ENCODE data around the gene PBRM1. TPM values are rescaled to one million over a fixed set of nuclear protein-coding genes. Genes with fewer than 3 reads are reported as not detected.
A peak's percentile ranks its signal among the peaks of the same experiment; 100 is the strongest.

Gene PBRM1
- total and polyA plus RNA-seq, 2 of the 13 experiments (the other 11 are each of a cell fraction or from before 2014, with no cell fraction given) = 10.9 to 33.2 TPM

DNA sequence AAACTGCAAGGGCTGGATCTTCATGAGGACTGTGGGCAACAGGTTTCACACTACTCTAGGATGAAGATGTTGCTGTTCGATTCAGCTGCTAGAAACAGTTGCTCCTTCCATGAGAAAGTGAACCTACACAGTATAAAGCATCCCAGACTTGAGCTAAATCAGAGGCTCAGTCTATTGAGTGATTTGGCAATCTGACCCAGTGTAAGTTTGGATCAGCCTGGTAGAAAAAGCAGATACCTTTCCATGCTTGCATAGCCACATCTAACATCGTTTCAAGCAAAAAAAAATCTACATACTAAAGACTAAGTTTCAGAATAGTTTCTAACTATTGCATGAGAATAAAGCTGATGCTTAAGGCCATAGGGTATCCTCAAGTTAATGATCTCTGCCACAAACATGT, 144.7 kb downstream of the PBRM1 start:
- ChIA-PET POLR2A (no interaction called here), CTCF (ENCODE audit: low intra/inter-chr PET ratio, low total read pairs) (no interaction called here)
- H3K79me2 ChIP-seq (ENCODE audit: insufficient read depth, low read length) = peaks cover 27% of the 10 kb centered on the region
- no peak overlapping the region for H2AFZ ChIP-seq (ENCODE audit: low read length)
- H3K9me3 ChIP-seq (ENCODE audit: low read length) = no peaks in the 10 kb centered on the region
- TF ChIP-seq RBFOX2 (IDR thresholded peaks at IDR 0.05; ENCODE audit: low read depth, low read length) (peak; percentile 42; the same call in 1 of the 2 replicates), CC2D1A (CRISPR knock-in tag; IDR thresholded peaks at IDR 0.05) (no peak)
- ATAC-seq = no peak
- in situ Hi-C loops (cut with HindIII; ENCODE audit: extremely low pct_ligation_motif_present, low pct_unique_long_range_greater_than_20kb) = no loop called here
- DNase-seq (ENCODE audit: low spot score) = no peak
- H3K4me2 ChIP-seq (ENCODE audit: low read depth, low read length) = no peak overlapping the region
- WGBS (ENCODE audit: low lambda C conversion rate) = 90% methylated on average over 2 of the region's 2 CpGs
- peaks cover 12% of the 10 kb centered on the region for H4K20me1 ChIP-seq (ENCODE audit: insufficient read depth, low read length)
- H3K27ac ChIP-seq (ENCODE audit: extremely low read length, insufficient read depth, low read length) = no peak overlapping the region
- FAIRE-seq = no peak
- no peaks in the 10 kb centered on the region; a peak in 1 of 5 replicates for H3K27me3 ChIP-seq (ENCODE audit: control insufficient read depth in 1 of 2, insufficient read depth in 2 of 2, low read length in 2 of 2)
- intact Hi-C loops (cut with micrococcal nuclease; ENCODE audit: unreplicated experiment) = no loop called here
- H3K36me3 ChIP-seq (replicated peaks in 1 of 2; ENCODE audit: control insufficient read depth in 1 of 2, insufficient read depth in 2 of 2, low read length in 2 of 2) = peaks cover 0 to 22% of the 10 kb centered on the region in 2 experiments; a peak in 3 of 5 replicates
- H3K9ac ChIP-seq (ENCODE audit: insufficient read depth, low read depth, low read length) = no peak overlapping the region
- BruUV-seq (replicated peaks) = no TSS peak
- no peak overlapping the region for H3K4me3 ChIP-seq (replicated peaks in 1 of 3; ENCODE audit: insufficient read depth in 1 of 3, low read depth in 2 of 3, low read length in 3 of 3)
- H3K4me1 ChIP-seq (ENCODE audit: insufficient read depth, low read length) = peaks cover 34% of the 10 kb centered on the region

DNA sequence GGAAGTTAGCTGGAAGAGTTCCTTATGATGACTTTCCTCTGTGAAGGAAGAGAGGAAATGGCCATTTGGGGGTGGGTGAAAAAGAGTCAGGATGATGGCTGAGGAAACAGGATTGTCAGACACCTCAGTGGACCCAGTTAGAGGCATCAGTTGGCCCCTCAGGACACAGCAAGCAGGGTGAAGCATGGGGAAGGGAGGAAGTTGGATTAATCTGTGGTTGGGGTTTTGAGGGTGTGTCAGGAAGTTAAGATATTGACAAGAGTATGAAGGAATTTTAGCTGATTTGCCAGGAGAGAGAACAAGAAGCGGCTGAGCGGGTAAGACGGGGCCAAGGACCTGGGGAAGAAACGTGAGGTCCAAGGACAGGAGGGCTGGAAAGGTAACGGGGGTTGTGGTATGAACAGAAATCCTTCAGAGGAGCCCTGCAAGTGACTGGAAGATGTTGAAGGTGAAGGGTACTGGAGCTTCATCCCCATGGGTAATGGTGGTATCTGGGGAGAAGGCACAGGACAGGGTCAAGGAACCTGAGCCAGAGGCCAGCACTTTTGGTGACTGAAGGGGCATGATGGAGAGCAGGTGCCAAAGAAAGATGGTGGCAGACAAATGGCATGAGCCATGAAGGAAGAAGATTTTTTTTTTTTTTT, 146.6 kb downstream of the PBRM1 start:
- in situ Hi-C loops (cut with HindIII; ENCODE audit: extremely low pct_ligation_motif_present, low pct_unique_long_range_greater_than_20kb) = no loop called here
- TF ChIP-seq, protein P1, sequence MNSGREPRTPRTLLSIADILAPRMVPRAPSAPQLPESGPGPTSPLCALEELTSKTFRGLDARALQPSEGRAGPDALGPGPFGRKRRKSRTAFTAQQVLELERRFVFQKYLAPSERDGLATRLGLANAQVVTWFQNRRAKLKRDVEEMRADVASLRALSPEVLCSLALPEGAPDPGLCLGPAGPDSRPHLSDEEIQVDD (CRISPR knock-in tag; IDR thresholded peaks at IDR 0.05; ENCODE audit: borderline replicate concordance) = no peak
- TF ChIP-seq, protein P2, sequence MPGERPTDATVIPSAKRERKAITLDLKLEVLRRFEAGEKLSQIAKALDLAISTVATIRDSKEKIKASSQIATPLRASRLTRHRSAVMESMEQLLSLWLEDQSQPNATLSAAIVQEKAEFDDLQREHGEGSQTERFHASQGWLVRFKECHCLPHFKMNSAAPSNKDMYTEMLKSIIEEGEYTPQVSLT (CRISPR knock-in tag; IDR thresholded peaks at IDR 0.05; ENCODE audit: borderline replicate concordance, low read depth) = no peak
- TF ChIP-seq NCOA2 (CRISPR knock-in tag; IDR thresholded peaks at IDR 0.05) = no peak
- no peak for TF ChIP-seq RORA (CRISPR knock-in tag; IDR thresholded peaks at IDR 0.05)
- TF ChIP-seq, protein P3, sequence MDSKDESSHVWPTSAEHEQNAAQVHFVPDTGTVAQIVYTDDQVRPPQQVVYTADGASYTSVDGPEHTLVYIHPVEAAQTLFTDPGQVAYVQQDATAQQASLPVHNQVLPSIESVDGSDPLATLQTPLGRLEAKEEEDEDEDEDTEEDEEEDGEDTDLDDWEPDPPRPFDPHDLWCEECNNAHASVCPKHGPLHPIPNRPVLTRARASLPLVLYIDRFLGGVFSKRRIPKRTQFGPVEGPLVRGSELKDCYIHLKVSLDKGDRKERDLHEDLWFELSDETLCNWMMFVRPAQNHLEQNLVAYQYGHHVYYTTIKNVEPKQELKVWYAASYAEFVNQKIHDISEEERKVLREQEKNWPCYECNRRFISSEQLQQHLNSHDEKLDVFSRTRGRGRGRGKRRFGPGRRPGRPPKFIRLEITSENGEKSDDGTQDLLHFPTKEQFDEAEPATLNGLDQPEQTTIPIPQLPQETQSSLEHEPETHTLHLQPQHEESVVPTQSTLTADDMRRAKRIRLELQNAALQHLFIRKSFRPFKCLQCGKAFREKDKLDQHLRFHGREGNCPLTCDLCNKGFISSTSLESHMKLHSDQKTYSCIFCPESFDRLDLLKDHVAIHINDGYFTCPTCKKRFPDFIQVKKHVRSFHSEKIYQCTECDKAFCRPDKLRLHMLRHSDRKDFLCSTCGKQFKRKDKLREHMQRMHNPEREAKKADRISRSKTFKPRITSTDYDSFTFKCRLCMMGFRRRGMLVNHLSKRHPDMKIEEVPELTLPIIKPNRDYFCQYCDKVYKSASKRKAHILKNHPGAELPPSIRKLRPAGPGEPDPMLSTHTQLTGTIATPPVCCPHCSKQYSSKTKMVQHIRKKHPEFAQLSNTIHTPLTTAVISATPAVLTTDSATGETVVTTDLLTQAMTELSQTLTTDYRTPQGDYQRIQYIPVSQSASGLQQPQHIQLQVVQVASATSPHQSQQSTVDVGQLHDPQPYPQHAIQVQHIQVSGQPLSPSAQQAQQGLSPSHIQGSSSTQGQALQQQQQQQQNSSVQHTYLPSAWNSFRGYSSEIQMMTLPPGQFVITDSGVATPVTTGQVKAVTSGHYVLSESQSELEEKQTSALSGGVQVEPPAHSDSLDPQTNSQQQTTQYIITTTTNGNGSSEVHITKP (CRISPR knock-in tag; IDR thresholded peaks at IDR 0.05; ENCODE audit: low read depth) = no peak
- TF ChIP-seq POLR2A (IDR thresholded peaks at IDR 0.05; ENCODE audit: insufficient read depth in 1 of 2, low read depth in 2 of 2, low read length in 2 of 2) = 0 out of 4 replicates have a peak, but pooled peaks of 1 of the 2 experiments have one; percentile 29
- no peak for TF ChIP-seq ZNF607 (CRISPR knock-in tag; IDR thresholded peaks at IDR 0.05; ENCODE audit: borderline replicate concordance)
- ChIA-PET POLR2A (interaction anchor here (0.7 kb wide), 1 partner anchor 809 kb away, joined by 3 read pairs; no protein-coding TSS in a partner anchor), CTCF (ENCODE audit: low intra/inter-chr PET ratio, low total read pairs) (no interaction called here)
- Histone ChIP-seq H3K79me2 (ENCODE audit: insufficient read depth, low read length) (peaks cover 37% of the 10 kb centered on the region), H2AFZ (ENCODE audit: low read length) (no peak overlapping the region), H3K9me3 (ENCODE audit: low read length) (no peaks in the 10 kb centered on the region), H3K27ac (ENCODE audit: extremely low read length, insufficient read depth, low read length) (no peak overlapping the region), H3K36me3 (replicated peaks in 1 of 2; ENCODE audit: control insufficient read depth in 1 of 2, insufficient read depth in 2 of 2, low read length in 2 of 2) (peaks cover 0 to 18% of the 10 kb centered on the region in 2 experiments; a peak in 3 of 5 replicates), H3K4me3 (replicated peaks in 1 of 3; ENCODE audit: insufficient read depth in 1 of 3, low read depth in 2 of 3, low read length in 3 of 3) (no peak overlapping the region), H3K4me2 (ENCODE audit: low read depth, low read length) (peak overlapping the region; percentile 43), H3K27me3 (ENCODE audit: control insufficient read depth in 1 of 2, insufficient read depth in 2 of 2, low read length in 2 of 2) (no peaks in the 10 kb centered on the region; a peak in 1 of 5 replicates), H3K4me1 (ENCODE audit: insufficient read depth, low read length) (peaks cover 50% of the 10 kb centered on the region), H4K20me1 (ENCODE audit: insufficient read depth, low read length) (peaks cover 12% of the 10 kb centered on the region), H3K9ac (ENCODE audit: insufficient read depth, low read depth, low read length) (no peak overlapping the region)
- intact Hi-C loops (cut with micrococcal nuclease; ENCODE audit: unreplicated experiment) = no loop called here
- BruUV-seq (replicated peaks) = no TSS peak
- WGBS (ENCODE audit: low lambda C conversion rate) = 98% methylated on average over 5 of the region's 5 CpGs
- FAIRE-seq (no peak), DNase-seq (ENCODE audit: low spot score) (no peak), ATAC-seq (no peak)
